H9 (cell line): Measurements from ENCODE around the gene BEND7. TPM values are rescaled to one million over a fixed set of nuclear protein-coding genes. Genes with fewer than 3 reads are reported as not detected.
A peak's percentile ranks its signal among the peaks of the same experiment; 100 is the strongest.

Source experiments
- DNase-seq: peaks from one replicate; pipeline ENCODE4 v3.0.0-alpha.2; 2017
- H2AFZ ChIP-seq: one replicate; pipeline ENCODE4 v1.6.1; 2013; ENCODE audit warnings: mild to moderate bottlenecking, low read length, control low read depth, moderate library complexity
- H2AK5ac ChIP-seq: 2 replicates; pipeline ENCODE4 v1.6.1; 2013; ENCODE audit warnings: low read length, control low read depth, mixed read lengths; ENCODE audit not compliant: insufficient read length
- H2BK120ac ChIP-seq: one replicate; pipeline ENCODE4 v1.6.1; 2013; ENCODE audit warnings: low read depth, mild to moderate bottlenecking, low read length, control low read depth, inconsistent platforms; ENCODE audit not compliant: poor library complexity, severe bottlenecking
- H2BK12ac ChIP-seq: 2 replicates; pipeline ENCODE4 v1.6.1; 2013; ENCODE audit warnings: low read length, control low read depth, mixed read lengths, low read depth; ENCODE audit not compliant: insufficient read length
- H2BK15ac ChIP-seq: 2 replicates; pipeline ENCODE4 v1.6.1; 2013; ENCODE audit warnings: low read depth, low read length, control low read depth
- H2BK20ac ChIP-seq: one replicate; pipeline ENCODE4 v1.6.1; 2013; ENCODE audit warnings: low read depth, mild to moderate bottlenecking, low read length, control low read depth, inconsistent platforms; ENCODE audit not compliant: poor library complexity, severe bottlenecking
- H2BK5ac ChIP-seq: 2 replicates; pipeline ENCODE4 v1.6.1; 2013; ENCODE audit warnings: low read length, control low read depth, mixed read lengths; ENCODE audit not compliant: insufficient read length
- H3K14ac ChIP-seq: 2 replicates; pipeline ENCODE4 v1.6.1; 2013; ENCODE audit warnings: low read length, control low read depth; ENCODE audit not compliant: insufficient read depth
- H3K18ac ChIP-seq: 2 replicates; pipeline ENCODE4 v1.6.1; 2013; ENCODE audit warnings: low read depth, mild to moderate bottlenecking, mixed read lengths, low read length, control low read depth; ENCODE audit not compliant: insufficient read length
- H3K23ac ChIP-seq: 2 replicates; pipeline ENCODE4 v1.6.1; 2013; ENCODE audit warnings: low read length, control low read depth, mixed read lengths, low read depth; ENCODE audit not compliant: insufficient read length
- H3K23me2 ChIP-seq: 2 replicates; pipeline ENCODE4 v1.6.1; 2013; ENCODE audit warnings: low read depth, mild to moderate bottlenecking, mixed read lengths, low read length, control low read depth; ENCODE audit not compliant: insufficient read length, poor library complexity, severe bottlenecking
- H3K27ac ChIP-seq: 2 replicates; pipeline ENCODE4 v1.5.1; 2013; ENCODE audit warnings: low read length, control low read depth, mixed read lengths, low read depth; ENCODE audit not compliant: insufficient read length
- H3K27me3 ChIP-seq: 2 replicates; pipeline ENCODE4 v1.6.1; 2013; ENCODE audit warnings: low read length, control low read depth, inconsistent platforms; ENCODE audit not compliant: insufficient read depth
- H3K4ac ChIP-seq: 2 replicates; pipeline ENCODE4 v1.6.1; 2013; ENCODE audit warnings: low read depth, mild to moderate bottlenecking, control low read depth, inconsistent platforms, low read length, moderate library complexity
- H3K4me1 ChIP-seq: 2 replicates; pipeline ENCODE4 v1.6.1; 2013; ENCODE audit warnings: low read length, control low read depth, inconsistent platforms; ENCODE audit not compliant: insufficient read depth
- H3K4me2 ChIP-seq: 2 replicates; pipeline ENCODE4 v1.6.1; 2013; ENCODE audit warnings: low read length, control low read depth, mixed read lengths; ENCODE audit not compliant: insufficient read length, insufficient read depth
- H3K56ac ChIP-seq: 2 replicates; pipeline ENCODE4 v1.6.1; 2013; ENCODE audit warnings: low read depth, mild to moderate bottlenecking, mixed read lengths, low read length, control low read depth; ENCODE audit not compliant: insufficient read length
- H3K79me1 ChIP-seq: 2 replicates; pipeline ENCODE4 v1.6.1; 2013; ENCODE audit warnings: low read depth, mild to moderate bottlenecking, moderate library complexity, low read length, control low read depth, inconsistent platforms; ENCODE audit not compliant: insufficient read depth, poor library complexity, severe bottlenecking
- H3K79me2 ChIP-seq: 2 replicates; pipeline ENCODE4 v1.6.1; 2013; ENCODE audit warnings: low read length, control low read depth, inconsistent platforms; ENCODE audit not compliant: insufficient read depth
- H3K9ac ChIP-seq: 2 replicates; pipeline ENCODE4 v1.6.1; 2013; ENCODE audit warnings: low read length, control low read depth, mixed read lengths; ENCODE audit not compliant: insufficient read length; ENCODE audit errors: extremely low read depth
- H3K9me3 ChIP-seq: one replicate; pipeline ENCODE4 v1.6.1; 2013; ENCODE audit warnings: low read depth, low read length, inconsistent platforms; ENCODE audit not compliant: control insufficient read depth
- H3T11ph ChIP-seq: one replicate; pipeline ENCODE4 v1.6.1; 2013; ENCODE audit warnings: mild to moderate bottlenecking, low read length, control low read depth, inconsistent platforms
- H4K20me1 ChIP-seq: one replicate; pipeline ENCODE4 v1.6.1; 2013; ENCODE audit not compliant: control insufficient read depth, insufficient read length, insufficient read depth
- H4K5ac ChIP-seq: 2 replicates; pipeline ENCODE4 v1.6.1; 2013; ENCODE audit warnings: low read depth, mild to moderate bottlenecking, mixed read lengths, low read length, control low read depth; ENCODE audit not compliant: insufficient read length
- H4K8ac ChIP-seq: replicated peaks from 2 replicates; pipeline ENCODE4 v1.6.1; 2013; ENCODE audit warnings: low read length, control low read depth, mixed read lengths, low read depth; ENCODE audit not compliant: insufficient read length
- H4K91ac ChIP-seq: 2 replicates; pipeline ENCODE4 v1.6.1; 2013; ENCODE audit warnings: low read depth, mild to moderate bottlenecking, moderate library complexity, mixed read lengths, low read length, control low read depth; ENCODE audit not compliant: insufficient read length
- H3K27ac Mint-ChIP-seq, 3 experiments: 2 replicates in 2 of 3; 3 replicates in 1 of 3; pipeline ENCODE4 v1.8.0; 2020 to 2021; ENCODE audit warnings: mixed read lengths in 3 of 3, mild to moderate bottlenecking in 1 of 3, moderate library complexity in 1 of 3
- H3K27me3 Mint-ChIP-seq: 2 replicates; pipeline ENCODE4 v1.8.0; 2021; ENCODE audit warnings: low read depth, mild to moderate bottlenecking, moderate library complexity, mixed read lengths
- H3K36me3 Mint-ChIP-seq, 3 experiments: 2 replicates in 2 of 3; 3 replicates in 1 of 3; pipeline ENCODE4 v1.8.0; 2020 to 2021; ENCODE audit warnings: low read depth in 3 of 3, mixed read lengths in 3 of 3; ENCODE audit not compliant: insufficient read depth in 1 of 3
- H3K4me1 Mint-ChIP-seq, 2 experiments: 2 replicates each; pipeline ENCODE4 v1.8.0; 2020; ENCODE audit warnings: mixed read lengths in 2 of 2
- H3K4me3 Mint-ChIP-seq, 2 experiments: 2 replicates in 1 of 2; 3 replicates in 1 of 2; pipeline ENCODE4 v1.8.0; 2020 to 2021; ENCODE audit warnings: mild to moderate bottlenecking in 2 of 2, mixed read lengths in 2 of 2, moderate library complexity in 1 of 2
- H3K9me3 Mint-ChIP-seq, 2 experiments: 2 replicates in 1 of 2; 3 replicates in 1 of 2; pipeline ENCODE4 v1.8.0; 2020; ENCODE audit warnings: mild to moderate bottlenecking in 2 of 2, mixed read lengths in 2 of 2, moderate library complexity in 1 of 2
- WGBS: extraction: QIAGEN DNeasy Blood & Tissue Kit; methylation state at CpG from one replicate; pipeline ENCODE4 v1.1.7; 2013; ENCODE audit warnings: missing lambda C conversion rate, low lambda C conversion rate, mixed read lengths; ENCODE audit not compliant: insufficient read length; ENCODE audit errors: extremely low coverage; 5-methylcytosine and 5-hydroxymethylcytosine counted together
- total RNA-seq: library from RNA; stranded (reverse); gene quantifications from 2 replicates; pipeline ENCODE4 v1.2.1, GENCODE V29; 2021
- TF ChIP-seq, protein P1 (sequence below): fragments of 200-600 bp; sonication (generic); conservative IDR thresholded peaks from 3 replicates; pipeline ENCODE4 v1.8.0; 2021; ENCODE audit warnings: antibody characterized with exemption, mild to moderate bottlenecking

Gene BEND7
- total RNA-seq, 1 experiment from 2014 or later = 17.7 TPM

DNA sequence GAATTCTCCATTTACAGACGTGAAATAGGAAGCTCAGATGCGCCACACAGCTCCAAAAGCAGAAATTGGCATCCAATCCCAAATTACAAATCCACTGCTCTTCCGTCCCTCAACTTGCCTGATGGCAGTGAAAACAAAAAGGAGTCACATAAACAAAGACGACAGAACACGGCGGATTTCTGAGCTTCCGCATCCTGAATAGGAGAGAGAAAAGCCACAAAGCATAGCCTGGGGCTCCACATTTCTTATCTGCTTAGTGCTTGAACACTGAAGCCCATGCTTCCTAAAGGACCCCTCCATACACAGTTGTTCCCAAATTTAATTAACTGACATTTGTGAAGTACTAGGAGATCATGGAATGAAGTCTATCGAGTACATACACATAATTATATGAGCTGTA, 32.6 kb downstream of the BEND7 start:
- Histone ChIP-seq H3K4me2 (no peak overlapping the region), H4K8ac (no peak overlapping the region), H3K4me1 (no peaks in the 10 kb centered on the region), H3K27me3 (no peaks in the 10 kb centered on the region), H2BK20ac (no peak overlapping the region), H3K14ac (no peak overlapping the region), H3K9ac (no peak overlapping the region), H3K23me2 (no peaks in the 10 kb centered on the region), H3K4ac (no peak overlapping the region), H3K27ac (no peak overlapping the region), H2BK5ac (no peak overlapping the region), H3K79me1 (no peaks in the 10 kb centered on the region), H4K91ac (no peak overlapping the region), H2AFZ (no peak overlapping the region), H2BK15ac (no peak overlapping the region), H3K23ac (no peak overlapping the region), H3T11ph (no peak overlapping the region), H3K9me3 (no peaks in the 10 kb centered on the region), H2BK120ac (no peak overlapping the region), H3K18ac (no peak overlapping the region), H3K56ac (no peak overlapping the region), H4K5ac (no peak overlapping the region), H4K20me1 (no peaks in the 10 kb centered on the region), H3K79me2 (no peaks in the 10 kb centered on the region), H2BK12ac (no peak overlapping the region), H2AK5ac (no peak overlapping the region)
- H3K4me3 Mint-ChIP-seq = no peak overlapping the region
- WGBS = no CpG with 5 or more reads among the region's 8 CpGs
- H3K9me3 Mint-ChIP-seq = no peaks in the 10 kb centered on the region
- peaks cover 10 to 11% of the 10 kb centered on the region in 2 experiments; a peak in 3 of 4 replicates for H3K4me1 Mint-ChIP-seq
- no peaks in the 10 kb centered on the region; the same call in 1 of the 2 replicates for H3K27me3 Mint-ChIP-seq
- H3K36me3 Mint-ChIP-seq = no peaks in the 10 kb centered on the region; a peak in 4 of 7 replicates
- DNase-seq = no peak
- H3K27ac Mint-ChIP-seq = peak overlapping the region in 1 of 3 experiments; percentile 36; a peak in 1 of 7 replicates
- TF ChIP-seq, protein P1, sequence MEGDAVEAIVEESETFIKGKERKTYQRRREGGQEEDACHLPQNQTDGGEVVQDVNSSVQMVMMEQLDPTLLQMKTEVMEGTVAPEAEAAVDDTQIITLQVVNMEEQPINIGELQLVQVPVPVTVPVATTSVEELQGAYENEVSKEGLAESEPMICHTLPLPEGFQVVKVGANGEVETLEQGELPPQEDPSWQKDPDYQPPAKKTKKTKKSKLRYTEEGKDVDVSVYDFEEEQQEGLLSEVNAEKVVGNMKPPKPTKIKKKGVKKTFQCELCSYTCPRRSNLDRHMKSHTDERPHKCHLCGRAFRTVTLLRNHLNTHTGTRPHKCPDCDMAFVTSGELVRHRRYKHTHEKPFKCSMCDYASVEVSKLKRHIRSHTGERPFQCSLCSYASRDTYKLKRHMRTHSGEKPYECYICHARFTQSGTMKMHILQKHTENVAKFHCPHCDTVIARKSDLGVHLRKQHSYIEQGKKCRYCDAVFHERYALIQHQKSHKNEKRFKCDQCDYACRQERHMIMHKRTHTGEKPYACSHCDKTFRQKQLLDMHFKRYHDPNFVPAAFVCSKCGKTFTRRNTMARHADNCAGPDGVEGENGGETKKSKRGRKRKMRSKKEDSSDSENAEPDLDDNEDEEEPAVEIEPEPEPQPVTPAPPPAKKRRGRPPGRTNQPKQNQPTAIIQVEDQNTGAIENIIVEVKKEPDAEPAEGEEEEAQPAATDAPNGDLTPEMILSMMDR = no peak
